HL-60 (cell line): ENCODE results near the gene POLD2.

Experiments
- DNase-seq, 2 experiments: peaks; one replicate each; pipeline ENCODE4 v3.0.0-alpha.2; 2010 to 2020; ENCODE audit warnings: low read depth in 1 of 2, low spot score in 1 of 2
- H3K27ac ChIP-seq: fragments of 250-450 bp; sonication (Bioruptor Pico); replicated peaks from 2 replicates; pipeline ENCODE4 v1.5.1; 2020; ENCODE audit warnings: mild to moderate bottlenecking, moderate library complexity
- H3K27me3 ChIP-seq: fragments of 250-450 bp; sonication (Bioruptor Pico); 2 replicates; pipeline ENCODE4 v1.5.1; 2021; ENCODE audit warnings: mild to moderate bottlenecking, moderate library complexity; ENCODE audit not compliant: insufficient read depth, poor library complexity, severe bottlenecking
- H3K4me3 ChIP-seq: replicated peaks from 2 replicates; pipeline ENCODE4 v1.5.1; 2011; ENCODE audit warnings: mild to moderate bottlenecking, control low read depth, low read length; ENCODE audit not compliant: insufficient read depth
- GABPA ChIP-seq: IDR thresholded peaks from 2 replicates; pipeline ENCODE4 v1.6.1; 2012; ENCODE audit warnings: low read depth
- POLR2AphosphoS5 ChIP-seq: IDR thresholded peaks from 2 replicates; pipeline ENCODE4 v1.6.1; 2012; ENCODE audit warnings: low read depth
- SPI1 ChIP-seq: IDR thresholded peaks from 2 replicates; pipeline ENCODE4 v1.6.1; 2012; ENCODE audit warnings: low read depth, mild to moderate bottlenecking, borderline replicate concordance
- TF ChIP-seq, protein P1 (sequence below): IDR thresholded peaks from one replicate; pipeline ENCODE4 v1.5.1; 2011; ENCODE audit warnings: low read length, control low read depth, inconsistent platforms; ENCODE audit not compliant: insufficient read depth
- TF ChIP-seq, protein P2 (sequence below): IDR thresholded peaks from 2 replicates; pipeline ENCODE4 v1.6.1; 2012; ENCODE audit warnings: low read depth; ENCODE audit not compliant: insufficient replicate concordance

The POLD2 gene

DNA sequence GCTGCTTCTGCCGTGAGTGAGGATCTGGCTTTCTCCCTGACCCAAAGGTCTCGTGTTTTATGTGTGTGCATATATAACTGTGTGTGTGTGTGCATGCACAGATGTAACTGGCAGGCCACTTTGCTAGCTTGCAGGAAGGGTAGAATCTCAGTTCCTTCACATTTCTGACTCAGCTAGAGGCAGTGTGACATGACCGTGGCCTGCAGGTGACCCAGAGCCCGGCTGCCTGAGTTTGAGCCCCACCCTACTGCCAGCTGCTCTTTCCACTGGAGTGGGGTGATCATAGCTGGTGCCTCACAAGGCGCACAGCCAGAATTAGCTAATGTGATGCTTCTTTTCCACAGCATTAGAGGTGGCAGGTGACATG, 27.1 kb upstream of the POLD2 start:
- H3K27me3 ChIP-seq: peaks cover 4% of the 10 kb centered on the region
- H3K4me3 ChIP-seq: no peak overlapping the region
- TF ChIP-seq SPI1 (no peak), GABPA (no peak), POLR2AphosphoS5 (no peak)
- TF ChIP-seq, protein P1, sequence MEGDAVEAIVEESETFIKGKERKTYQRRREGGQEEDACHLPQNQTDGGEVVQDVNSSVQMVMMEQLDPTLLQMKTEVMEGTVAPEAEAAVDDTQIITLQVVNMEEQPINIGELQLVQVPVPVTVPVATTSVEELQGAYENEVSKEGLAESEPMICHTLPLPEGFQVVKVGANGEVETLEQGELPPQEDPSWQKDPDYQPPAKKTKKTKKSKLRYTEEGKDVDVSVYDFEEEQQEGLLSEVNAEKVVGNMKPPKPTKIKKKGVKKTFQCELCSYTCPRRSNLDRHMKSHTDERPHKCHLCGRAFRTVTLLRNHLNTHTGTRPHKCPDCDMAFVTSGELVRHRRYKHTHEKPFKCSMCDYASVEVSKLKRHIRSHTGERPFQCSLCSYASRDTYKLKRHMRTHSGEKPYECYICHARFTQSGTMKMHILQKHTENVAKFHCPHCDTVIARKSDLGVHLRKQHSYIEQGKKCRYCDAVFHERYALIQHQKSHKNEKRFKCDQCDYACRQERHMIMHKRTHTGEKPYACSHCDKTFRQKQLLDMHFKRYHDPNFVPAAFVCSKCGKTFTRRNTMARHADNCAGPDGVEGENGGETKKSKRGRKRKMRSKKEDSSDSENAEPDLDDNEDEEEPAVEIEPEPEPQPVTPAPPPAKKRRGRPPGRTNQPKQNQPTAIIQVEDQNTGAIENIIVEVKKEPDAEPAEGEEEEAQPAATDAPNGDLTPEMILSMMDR: no peak
- TF ChIP-seq, protein P2, sequence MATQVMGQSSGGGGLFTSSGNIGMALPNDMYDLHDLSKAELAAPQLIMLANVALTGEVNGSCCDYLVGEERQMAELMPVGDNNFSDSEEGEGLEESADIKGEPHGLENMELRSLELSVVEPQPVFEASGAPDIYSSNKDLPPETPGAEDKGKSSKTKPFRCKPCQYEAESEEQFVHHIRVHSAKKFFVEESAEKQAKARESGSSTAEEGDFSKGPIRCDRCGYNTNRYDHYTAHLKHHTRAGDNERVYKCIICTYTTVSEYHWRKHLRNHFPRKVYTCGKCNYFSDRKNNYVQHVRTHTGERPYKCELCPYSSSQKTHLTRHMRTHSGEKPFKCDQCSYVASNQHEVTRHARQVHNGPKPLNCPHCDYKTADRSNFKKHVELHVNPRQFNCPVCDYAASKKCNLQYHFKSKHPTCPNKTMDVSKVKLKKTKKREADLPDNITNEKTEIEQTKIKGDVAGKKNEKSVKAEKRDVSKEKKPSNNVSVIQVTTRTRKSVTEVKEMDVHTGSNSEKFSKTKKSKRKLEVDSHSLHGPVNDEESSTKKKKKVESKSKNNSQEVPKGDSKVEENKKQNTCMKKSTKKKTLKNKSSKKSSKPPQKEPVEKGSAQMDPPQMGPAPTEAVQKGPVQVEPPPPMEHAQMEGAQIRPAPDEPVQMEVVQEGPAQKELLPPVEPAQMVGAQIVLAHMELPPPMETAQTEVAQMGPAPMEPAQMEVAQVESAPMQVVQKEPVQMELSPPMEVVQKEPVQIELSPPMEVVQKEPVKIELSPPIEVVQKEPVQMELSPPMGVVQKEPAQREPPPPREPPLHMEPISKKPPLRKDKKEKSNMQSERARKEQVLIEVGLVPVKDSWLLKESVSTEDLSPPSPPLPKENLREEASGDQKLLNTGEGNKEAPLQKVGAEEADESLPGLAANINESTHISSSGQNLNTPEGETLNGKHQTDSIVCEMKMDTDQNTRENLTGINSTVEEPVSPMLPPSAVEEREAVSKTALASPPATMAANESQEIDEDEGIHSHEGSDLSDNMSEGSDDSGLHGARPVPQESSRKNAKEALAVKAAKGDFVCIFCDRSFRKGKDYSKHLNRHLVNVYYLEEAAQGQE: no peak
- no peak overlapping the region for H3K27ac ChIP-seq
- no peak for DNase-seq

DNA sequence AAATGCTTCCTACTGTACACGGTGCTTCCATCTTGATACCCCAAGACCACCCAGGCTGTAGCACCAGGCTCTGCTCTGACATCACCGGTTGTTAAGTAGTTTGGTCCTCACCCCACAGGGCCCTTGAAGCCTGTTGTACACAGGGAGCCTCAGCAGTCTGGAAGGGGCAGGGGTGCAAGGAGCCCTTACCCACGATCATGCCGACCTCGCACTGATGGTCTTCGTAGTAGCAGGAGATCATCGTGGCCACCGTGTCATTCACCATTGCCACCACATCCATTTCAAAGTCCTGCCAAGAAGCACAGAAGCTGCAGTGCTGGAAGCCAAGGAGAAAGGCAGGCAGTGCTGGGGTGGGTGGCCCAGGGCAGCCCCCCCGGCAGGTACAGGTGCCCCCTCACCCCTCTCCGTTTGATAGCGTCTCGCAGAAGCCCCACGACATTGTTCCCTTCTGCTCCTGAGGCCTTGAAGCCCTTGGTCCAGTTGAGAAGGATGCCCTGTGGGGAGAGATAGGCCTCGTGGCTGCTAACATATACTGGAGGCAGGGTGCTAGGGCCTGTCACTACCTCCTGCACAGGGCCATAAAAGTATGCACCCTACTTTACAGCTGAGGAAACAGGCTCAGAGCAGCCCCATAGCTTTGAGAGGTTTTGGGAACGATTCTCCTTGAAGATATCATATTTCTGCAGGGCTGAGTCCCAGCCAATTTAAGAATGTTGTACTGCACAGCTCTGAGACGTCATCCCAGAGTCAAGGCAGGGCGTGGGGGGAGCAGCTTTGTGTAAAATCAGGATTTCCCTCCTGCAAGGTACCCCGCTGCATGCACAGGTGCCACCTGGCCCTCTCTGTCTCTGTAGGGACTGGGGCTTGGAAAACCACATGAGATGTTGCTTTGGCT, 26.5 kb upstream of the POLD2 start:
- Histone ChIP-seq H3K4me3 (no peak overlapping the region), H3K27ac (no peak overlapping the region), H3K27me3 (peaks cover 6% of the 10 kb centered on the region)
- TF ChIP-seq GABPA (no peak), POLR2AphosphoS5 (no peak), SPI1 (no peak)
- TF ChIP-seq, protein P1: no peak
- TF ChIP-seq, protein P2: no peak
- no peak for DNase-seq

DNA sequence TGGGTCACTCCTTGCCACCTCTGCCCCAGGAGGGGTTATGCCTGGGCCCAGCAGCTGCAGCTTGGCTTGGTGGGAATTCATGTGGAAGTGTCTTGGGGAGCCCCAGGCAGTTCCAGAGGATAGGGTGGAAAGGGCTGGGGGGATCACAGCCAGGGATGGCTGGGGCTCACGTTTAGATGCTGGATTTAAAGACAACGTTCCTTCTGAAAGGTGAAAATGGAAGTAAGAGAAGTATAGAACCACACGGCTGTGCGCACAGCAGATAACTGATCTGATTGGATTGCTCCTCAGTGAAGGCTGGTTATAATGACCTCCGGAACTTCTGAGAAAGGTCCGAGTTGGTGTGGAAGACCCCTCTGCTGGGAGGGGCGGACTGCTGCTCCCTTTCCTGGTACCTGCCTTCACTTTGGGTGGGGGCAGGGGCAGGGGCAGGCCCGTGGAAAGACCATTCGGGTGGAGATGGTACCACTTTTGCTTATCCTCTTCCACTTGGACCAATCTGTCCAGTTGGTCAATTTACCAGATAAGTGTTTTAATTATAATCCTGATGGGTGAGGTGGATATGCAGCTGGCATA, 25.7 kb upstream of the POLD2 start:
- Histone ChIP-seq H3K27ac (no peak overlapping the region), H3K4me3 (no peak overlapping the region), H3K27me3 (peaks cover 6% of the 10 kb centered on the region)
- no peak for DNase-seq
- no peak for TF ChIP-seq POLR2AphosphoS5
- no peak for TF ChIP-seq SPI1
- TF ChIP-seq, protein P2: no peak
- TF ChIP-seq, protein P1: no peak
- no peak for TF ChIP-seq GABPA
